GM12872 (cell line): Measurements from ENCODE around the gene CLDN10.

ENCODE experiments used
- TF ChIP-seq, protein P1 (sequence below): IDR thresholded peaks from 3 replicates; pipeline ENCODE4 v1.5.1; 2011; ENCODE audit warnings: low read depth, mild to moderate bottlenecking, low read length, moderate library complexity; ENCODE audit not compliant: insufficient read depth

The CLDN10 gene

DNA sequence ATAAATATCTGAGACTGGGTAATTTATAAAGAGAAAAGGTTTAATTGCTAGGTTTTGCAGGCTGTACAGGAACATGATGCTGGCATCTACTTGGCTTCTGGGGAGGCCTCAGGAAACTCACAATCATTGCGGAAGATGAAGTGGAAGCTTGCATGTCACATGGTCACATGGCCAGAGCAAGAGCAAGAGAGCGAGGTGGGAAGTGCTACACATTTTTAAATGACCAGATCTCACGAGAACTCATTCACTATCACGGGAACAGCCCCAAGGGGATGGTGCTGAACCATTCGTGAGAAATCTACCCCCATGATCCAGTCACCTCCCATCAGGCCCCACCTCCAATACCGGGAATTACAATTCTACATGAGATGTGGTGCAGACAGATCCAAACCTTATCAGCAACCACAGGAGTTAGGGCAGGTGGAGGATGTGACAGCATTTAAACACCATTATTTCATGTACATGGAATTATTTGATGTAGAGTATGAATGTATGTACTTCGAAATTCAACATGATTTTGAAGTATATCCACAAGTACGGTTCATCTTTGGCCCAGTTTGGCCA lies 10.5 kb upstream of the CLDN10 start:
- TF ChIP-seq, protein P1, sequence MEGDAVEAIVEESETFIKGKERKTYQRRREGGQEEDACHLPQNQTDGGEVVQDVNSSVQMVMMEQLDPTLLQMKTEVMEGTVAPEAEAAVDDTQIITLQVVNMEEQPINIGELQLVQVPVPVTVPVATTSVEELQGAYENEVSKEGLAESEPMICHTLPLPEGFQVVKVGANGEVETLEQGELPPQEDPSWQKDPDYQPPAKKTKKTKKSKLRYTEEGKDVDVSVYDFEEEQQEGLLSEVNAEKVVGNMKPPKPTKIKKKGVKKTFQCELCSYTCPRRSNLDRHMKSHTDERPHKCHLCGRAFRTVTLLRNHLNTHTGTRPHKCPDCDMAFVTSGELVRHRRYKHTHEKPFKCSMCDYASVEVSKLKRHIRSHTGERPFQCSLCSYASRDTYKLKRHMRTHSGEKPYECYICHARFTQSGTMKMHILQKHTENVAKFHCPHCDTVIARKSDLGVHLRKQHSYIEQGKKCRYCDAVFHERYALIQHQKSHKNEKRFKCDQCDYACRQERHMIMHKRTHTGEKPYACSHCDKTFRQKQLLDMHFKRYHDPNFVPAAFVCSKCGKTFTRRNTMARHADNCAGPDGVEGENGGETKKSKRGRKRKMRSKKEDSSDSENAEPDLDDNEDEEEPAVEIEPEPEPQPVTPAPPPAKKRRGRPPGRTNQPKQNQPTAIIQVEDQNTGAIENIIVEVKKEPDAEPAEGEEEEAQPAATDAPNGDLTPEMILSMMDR = no peak

DNA sequence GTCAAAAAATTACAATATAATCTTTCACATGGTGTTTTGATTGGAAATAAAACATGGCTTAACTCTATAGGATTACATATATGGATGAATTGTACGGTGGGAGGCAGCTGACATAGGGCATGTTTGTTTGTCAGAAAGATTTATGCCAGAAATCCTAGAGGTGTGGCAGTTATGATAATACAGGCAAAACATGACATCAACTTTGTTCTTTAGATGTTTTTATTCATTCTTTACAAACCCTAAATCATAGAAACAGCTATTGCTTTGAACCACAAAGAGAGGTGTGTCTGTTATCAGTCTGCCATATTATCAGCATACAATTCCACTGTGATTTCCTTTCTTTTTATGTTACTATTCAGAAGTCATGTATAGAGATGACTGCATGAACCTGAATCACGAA lies 8.2 kb upstream of the CLDN10 start:
- TF ChIP-seq, protein P1 = no peak

DNA sequence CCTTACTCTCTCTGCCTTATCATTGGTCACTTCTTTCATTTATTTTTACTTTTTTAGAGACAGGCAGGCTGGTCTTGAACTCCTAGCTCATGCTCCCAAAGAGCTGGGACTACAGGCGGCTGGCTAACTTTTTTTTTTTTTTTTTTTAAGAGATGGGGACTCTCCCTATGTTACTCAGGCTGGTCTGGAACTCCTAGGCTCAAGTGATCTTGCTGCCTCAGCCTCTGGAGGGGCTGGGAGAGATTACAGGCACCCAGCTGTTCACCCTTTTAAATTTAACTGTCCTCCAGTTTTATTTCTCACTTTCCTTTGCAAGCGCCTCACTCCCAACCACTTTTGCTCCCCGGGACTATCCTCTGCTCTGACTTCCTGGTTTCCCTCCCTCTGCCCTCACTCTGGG lies 5.6 kb upstream of the CLDN10 start:
- TF ChIP-seq, protein P1 = no peak

DNA sequence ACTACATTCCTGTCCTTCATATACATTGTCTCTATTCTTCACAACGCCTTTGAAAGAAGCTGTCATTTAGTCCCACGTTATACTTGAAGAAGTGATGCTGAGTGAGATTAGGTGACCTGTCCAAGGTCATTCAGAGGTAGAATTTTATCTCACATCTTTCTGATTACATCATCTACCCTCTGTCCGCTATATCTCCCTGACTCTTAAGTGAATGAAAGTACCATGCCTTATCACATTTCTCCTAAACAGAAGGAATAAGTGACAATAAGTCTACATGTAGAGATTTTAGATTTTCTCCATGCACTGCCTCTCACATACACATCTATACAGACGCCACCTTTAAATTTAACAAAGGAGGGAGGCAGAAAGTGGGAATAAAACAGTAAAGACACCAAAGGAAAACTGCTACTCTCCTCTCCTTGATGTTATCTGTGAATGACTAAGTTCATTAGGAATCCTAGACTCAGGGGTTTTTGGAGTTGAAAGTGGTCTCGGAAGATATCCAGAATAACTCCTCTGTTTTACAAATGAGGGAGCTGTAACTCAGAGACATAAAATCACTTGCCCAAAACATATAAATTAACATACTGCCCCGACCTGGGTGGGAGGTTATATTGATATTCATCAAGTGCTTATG lies 4.9 kb upstream of the CLDN10 start:
- TF ChIP-seq, protein P1 = no peak

DNA sequence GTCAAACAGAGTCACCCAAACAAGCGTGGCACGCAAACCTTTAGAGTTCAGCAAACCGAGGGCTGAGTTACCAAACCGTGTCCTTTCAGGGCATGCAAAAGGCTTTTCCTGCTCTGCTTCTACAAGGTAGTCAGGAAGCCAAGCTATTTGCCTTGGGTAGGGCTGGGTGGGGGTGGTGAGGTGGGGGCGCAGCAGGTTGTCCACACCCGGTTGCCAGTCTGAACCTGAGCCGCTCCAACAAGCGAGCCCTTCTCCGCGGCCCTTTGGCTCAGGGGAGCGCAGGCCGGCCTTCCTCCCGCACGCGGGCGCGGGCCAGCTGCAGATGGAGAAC lies 347 bp upstream of the CLDN10 start:
- TF ChIP-seq, protein P1 = no peak

DNA sequence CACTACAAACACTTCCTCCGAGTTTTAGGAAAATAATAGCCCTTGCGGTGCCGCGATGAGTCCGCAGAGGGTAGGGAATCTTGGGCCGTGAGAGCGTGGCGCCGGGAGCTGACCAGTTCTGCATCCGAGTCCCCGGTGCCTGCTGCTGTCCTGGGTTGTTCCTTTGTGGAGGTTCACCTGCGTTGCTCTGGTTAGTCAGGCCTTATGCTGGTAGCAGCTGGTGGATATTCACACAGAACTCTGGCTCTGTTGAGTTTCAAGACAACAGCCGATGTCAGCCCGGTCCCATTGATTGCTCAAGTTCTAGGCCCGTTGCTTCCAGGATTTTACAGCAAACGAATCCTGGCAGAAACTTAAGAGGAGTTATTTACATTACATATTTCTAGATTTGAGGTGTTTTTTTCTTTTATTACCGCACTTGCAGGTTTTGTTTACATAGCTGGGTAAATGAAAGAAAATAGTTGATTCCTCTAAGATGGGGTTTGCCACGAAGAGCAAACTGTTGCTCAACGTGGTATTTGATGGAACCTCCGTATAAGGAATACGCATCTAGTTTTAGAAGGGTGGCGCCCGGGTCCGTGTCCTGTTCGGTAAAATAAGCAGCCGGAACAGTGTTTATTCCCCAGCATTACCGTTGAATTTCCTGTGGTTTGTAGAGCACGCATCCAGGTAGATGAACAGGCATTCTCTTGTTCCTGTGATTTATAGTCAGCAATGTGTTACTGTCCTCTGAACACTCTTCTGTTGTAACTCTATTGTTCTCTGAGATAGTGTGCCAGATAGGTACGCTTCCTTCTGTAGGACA lies 1.3 kb downstream of the CLDN10 start:
- TF ChIP-seq, protein P1 = no peak

DNA sequence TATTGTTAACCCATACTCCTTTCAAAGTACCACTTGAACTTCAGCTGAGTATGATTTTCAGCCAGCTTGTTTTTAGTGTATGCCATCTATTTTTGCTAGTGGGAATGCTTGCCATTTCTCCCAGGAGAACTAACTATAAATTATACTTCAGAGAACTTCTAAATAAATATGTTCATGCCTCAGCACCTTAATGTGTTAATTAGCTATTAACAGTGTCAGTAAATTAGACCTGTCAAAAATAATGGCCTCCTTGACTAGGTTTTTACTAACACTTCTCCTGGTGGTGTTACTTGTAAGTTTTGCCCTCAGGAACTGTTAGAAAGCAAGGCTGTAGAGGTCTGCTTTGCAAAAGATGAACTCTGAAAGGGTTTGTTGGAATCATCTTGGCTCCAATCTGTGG lies 4.5 kb downstream of the CLDN10 start:
- TF ChIP-seq, protein P1 = no peak
